Heart left ventricle (tissue), 16 donors: ENCODE data around the gene SUMO1. TPM values are rescaled to one million over a fixed set of nuclear protein-coding genes. Genes with fewer than 3 reads are reported as not detected.
A peak's percentile ranks its signal among the peaks of the same experiment; 100 is the strongest.

ENCODE experiments used
- ATAC-seq, 4 donors: fragments of 200-7000 bp; cut with Tn5 transposase; one replicate each; pipeline ENCODE4 v1.9.1; 2020 to 2022; ENCODE audit warnings: moderate library complexity in 4 of 4, mild to moderate bottlenecking in 3 of 4, moderate number of reproducible peaks in 1 of 4
- DNase-seq, 5 donors: peaks; one replicate each; pipeline ENCODE4 v3.0.0-alpha.2; 2020
- H3K27ac ChIP-seq, 12 donors: fragments of 200-600 bp; sonication (generic) in 4 of 12; one replicate each; pipeline versions ENCODE4 v1.5.0 to v1.8.0; 2016 to 2022; ENCODE audit warnings: mild to moderate bottlenecking in 2 of 12
- H3K27me3 ChIP-seq, 9 donors: fragments of 200-600 bp; sonication (generic) in 2 of 9; one replicate each; pipeline versions ENCODE4 v1.5.1 to v1.8.0; 2016 to 2022; ENCODE audit warnings: mild to moderate bottlenecking in 3 of 9
- H3K36me3 ChIP-seq, 9 donors: fragments of 200-600 bp; sonication (generic) in 2 of 9; one replicate each; pipeline versions ENCODE4 v1.5.0 to v1.8.0; 2018 to 2022; ENCODE audit warnings: mild to moderate bottlenecking in 2 of 9
- H3K4me1 ChIP-seq, 12 donors: fragments of 200-600 bp; sonication (generic) in 4 of 12; one replicate each; pipeline versions ENCODE4 v1.5.0 to v1.8.0; 2016 to 2022; ENCODE audit warnings: mild to moderate bottlenecking in 3 of 12
- H3K4me3 ChIP-seq, 12 donors: fragments of 200-600 bp; sonication (generic) in 4 of 12; one replicate each; pipeline versions ENCODE4 v1.5.0 to v1.8.0; 2017 to 2022; ENCODE audit warnings: mild to moderate bottlenecking in 9 of 12, moderate library complexity in 4 of 12
- H3K9me3 ChIP-seq, 12 donors: fragments of 200-600 bp; sonication (generic) in 4 of 12; one replicate each; pipeline versions ENCODE4 v1.5.0 to v1.8.0; 2016 to 2022; ENCODE audit warnings: mild to moderate bottlenecking in 1 of 12
- POLR2A ChIP-seq, 2 donors: fragments of 450-650 bp; IDR thresholded peaks; one replicate each; pipeline ENCODE4 v1.6.1; 2017; ENCODE audit warnings: antibody characterized with exemption in 2 of 2, mild to moderate bottlenecking in 2 of 2, moderate library complexity in 2 of 2
- WGBS, 4 donors: extraction: QIAGEN DNeasy Blood & Tissue Kit in 2 of 4; methylation state at CpG; one replicate each; pipeline versions ENCODE4 v1.1.5 to v1.1.7; 2013 to 2018; 5-methylcytosine and 5-hydroxymethylcytosine counted together
- intact Hi-C, 10 donors: fragments of 100-400 bp; cut with DNase I; formaldehyde crosslinking; loops; one replicate each; pipeline versions ENCODE4 v1.11.1 to v1.14.2; 2022
- polyA plus RNA-seq, 2 donors: library from polyadenylated mRNA; stranded (reverse); fragments of 200-250 nt; gene quantifications; one replicate each; pipeline ENCODE4 v1.2.3, GENCODE V29; 2013
- total RNA-seq, 9 donors: library from RNA; depleted of rRNA in 2 of 9; stranded (reverse); fragments of >200 nt in 2 of 9; fragmentation: NEBNext Ultra II Directional in 3 of 9; extraction: Animal tissue kit (Norgen Biotek cat#: 25700) in 3 of 9; gene quantifications; one replicate each; pipeline versions ENCODE4 v1.1.0 to v1.2.4, GENCODE V29; 2016 to 2023
- TF ChIP-seq, protein P1 (sequence below), 12 donors: fragments of 200-600 bp; sonication (generic) in 4 of 12; IDR thresholded peaks; one replicate each; pipeline versions ENCODE4 v1.5.0 to v1.8.0; 2018 to 2022; ENCODE audit warnings: antibody characterized with exemption in 12 of 12, mild to moderate bottlenecking in 5 of 12
- donor health status: ischemic (EF 13 %, LVEDD 7.1; RV severe dilation, severe dysfunction).
- donor health status: healthy with polysubstance abuse.
- donor health status: DM: no; HTN: yes; CAD: no.
- donor health status: DM: no; HTN: no; CAD: no.
- donor health status: ischemic (EF 25% LVEDD 6.9; RV normal size, moderate dysfunction).
- donor health status: ischemic (EF 25% LVEDD 5.7; RV mildly dilated, moderate dysfunction).
- donor health status: healthy.
- donor health status: DM: yes; HTN: yes; CAD: no.
- donor health status: ischemic (EF 35%, LVEDD 5.7; RV mildly dilated, moderate dysfunction).
- donor health status: nonischemic (EF 11% LVEDD 7.7; RV severe dilation, severe dysfunction).
- donor health status: DM: yes; HTN: yes; CAD: no.
- donor health status: PGD.
- donor health status: ischemic (EF 29% LVEDD 5.4; RV normal size, mild dysfunction).
- donor health status: nonischemic (EF 23%, LVEDD 6.1; RV moderate dilation, normal function).

SUMO1 gene
- total and polyA plus RNA-seq, 11 donors, result 43.5 to 87.9 (median 65.3) TPM

GRCh38 chr2:202201220-202202160, 36.9 kb downstream of the SUMO1 start:
- Histone ChIP-seq H3K27me3 (no peaks in the 10 kb centered on the region), H3K9me3 (no peaks in the 10 kb centered on the region), H3K4me1 (no peaks in the 10 kb centered on the region), H3K36me3 (peaks cover 0 to 27% (median 23%) of the 10 kb centered on the region in 9 donors), H3K27ac (no peak overlapping the region), H3K4me3 (no peak overlapping the region)
- DNase-seq (peak in 1 of 5 donors; percentile 33), ATAC-seq (peak; percentile 26 to 49 (median 43))
- 62 to 81% (median 75%) methylated on average over 20 to 21 of the region's 21 CpGs for WGBS, 4 donors
- TF ChIP-seq, protein P1, sequence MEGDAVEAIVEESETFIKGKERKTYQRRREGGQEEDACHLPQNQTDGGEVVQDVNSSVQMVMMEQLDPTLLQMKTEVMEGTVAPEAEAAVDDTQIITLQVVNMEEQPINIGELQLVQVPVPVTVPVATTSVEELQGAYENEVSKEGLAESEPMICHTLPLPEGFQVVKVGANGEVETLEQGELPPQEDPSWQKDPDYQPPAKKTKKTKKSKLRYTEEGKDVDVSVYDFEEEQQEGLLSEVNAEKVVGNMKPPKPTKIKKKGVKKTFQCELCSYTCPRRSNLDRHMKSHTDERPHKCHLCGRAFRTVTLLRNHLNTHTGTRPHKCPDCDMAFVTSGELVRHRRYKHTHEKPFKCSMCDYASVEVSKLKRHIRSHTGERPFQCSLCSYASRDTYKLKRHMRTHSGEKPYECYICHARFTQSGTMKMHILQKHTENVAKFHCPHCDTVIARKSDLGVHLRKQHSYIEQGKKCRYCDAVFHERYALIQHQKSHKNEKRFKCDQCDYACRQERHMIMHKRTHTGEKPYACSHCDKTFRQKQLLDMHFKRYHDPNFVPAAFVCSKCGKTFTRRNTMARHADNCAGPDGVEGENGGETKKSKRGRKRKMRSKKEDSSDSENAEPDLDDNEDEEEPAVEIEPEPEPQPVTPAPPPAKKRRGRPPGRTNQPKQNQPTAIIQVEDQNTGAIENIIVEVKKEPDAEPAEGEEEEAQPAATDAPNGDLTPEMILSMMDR (IDR thresholded peaks at IDR 0.05), result no peak
- TF ChIP-seq POLR2A (IDR thresholded peaks at IDR 0.05), result no peak
- intact Hi-C loops, result no loop called here

DNA sequence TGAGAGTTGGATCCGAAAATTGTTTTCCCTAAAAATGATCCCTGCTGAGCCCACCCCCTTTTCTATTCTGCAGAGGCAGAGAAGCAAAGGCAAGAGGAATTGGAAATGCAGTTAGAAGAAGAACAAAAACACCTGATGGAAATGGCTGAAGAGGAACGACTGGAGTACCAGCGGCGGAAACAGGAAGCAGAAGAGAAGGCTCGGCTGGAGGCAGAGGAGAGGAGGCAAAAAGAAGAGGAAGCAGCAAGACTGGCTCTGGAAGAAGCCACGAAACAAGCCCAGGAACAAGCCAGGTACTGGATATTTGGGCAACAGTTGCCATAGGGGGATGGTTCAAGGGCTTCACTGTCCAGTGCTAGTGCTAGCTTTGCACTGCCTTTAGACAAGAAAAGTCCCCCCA, 41.7 kb downstream of the SUMO1 start:
- H3K27ac ChIP-seq, result no peak overlapping the region
- H3K4me3 ChIP-seq, result no peak overlapping the region
- peaks cover 0 to 4% (median 0%) of the 10 kb centered on the region in 9 donors for H3K36me3 ChIP-seq
- no peaks in the 10 kb centered on the region for H3K4me1 ChIP-seq
- no peaks in the 10 kb centered on the region for H3K27me3 ChIP-seq
- intact Hi-C loops, result no loop called here
- DNase-seq (no peak), ATAC-seq (no peak)
- WGBS, 4 donors, result 72 to 80% (median 77%) methylated on average over 6 of the region's 6 CpGs
- TF ChIP-seq POLR2A (IDR thresholded peaks at IDR 0.05), result no peak
- TF ChIP-seq, protein P1 (IDR thresholded peaks at IDR 0.05), result no peak
- H3K9me3 ChIP-seq, result no peaks in the 10 kb centered on the region

DNA sequence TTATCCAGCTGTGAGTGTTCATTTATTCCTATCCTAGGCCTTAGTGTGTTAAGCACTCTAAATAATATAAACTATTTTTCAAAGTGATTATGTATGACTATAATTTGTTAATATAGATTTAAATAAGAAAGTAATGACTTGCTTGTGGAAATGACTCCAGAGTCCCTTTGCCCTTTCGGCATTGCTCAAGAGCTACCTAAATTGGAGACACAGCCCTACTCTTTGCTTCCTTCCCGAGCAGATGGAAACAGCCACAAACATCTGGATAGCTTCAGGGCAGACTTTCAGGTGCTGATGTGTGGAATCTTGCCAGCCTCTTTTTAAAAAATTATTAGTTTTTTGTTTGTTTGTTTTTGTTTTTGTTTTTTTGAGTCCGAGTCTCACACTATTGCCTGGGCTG, 44.0 kb downstream of the SUMO1 start:
- ATAC-seq (no peak), DNase-seq (no peak)
- Histone ChIP-seq H3K4me3 (no peak overlapping the region), H3K36me3 (no peaks in the 10 kb centered on the region), H3K27ac (no peak overlapping the region), H3K4me1 (no peaks in the 10 kb centered on the region), H3K9me3 (no peaks in the 10 kb centered on the region), H3K27me3 (no peaks in the 10 kb centered on the region)
- intact Hi-C loops, result no loop called here
- no peak for TF ChIP-seq POLR2A (IDR thresholded peaks at IDR 0.05)
- TF ChIP-seq, protein P1 (IDR thresholded peaks at IDR 0.05), result no peak
- WGBS, 4 donors, result 64 to 84% (median 79%) methylated on average over 3 of the region's 3 CpGs

DNA sequence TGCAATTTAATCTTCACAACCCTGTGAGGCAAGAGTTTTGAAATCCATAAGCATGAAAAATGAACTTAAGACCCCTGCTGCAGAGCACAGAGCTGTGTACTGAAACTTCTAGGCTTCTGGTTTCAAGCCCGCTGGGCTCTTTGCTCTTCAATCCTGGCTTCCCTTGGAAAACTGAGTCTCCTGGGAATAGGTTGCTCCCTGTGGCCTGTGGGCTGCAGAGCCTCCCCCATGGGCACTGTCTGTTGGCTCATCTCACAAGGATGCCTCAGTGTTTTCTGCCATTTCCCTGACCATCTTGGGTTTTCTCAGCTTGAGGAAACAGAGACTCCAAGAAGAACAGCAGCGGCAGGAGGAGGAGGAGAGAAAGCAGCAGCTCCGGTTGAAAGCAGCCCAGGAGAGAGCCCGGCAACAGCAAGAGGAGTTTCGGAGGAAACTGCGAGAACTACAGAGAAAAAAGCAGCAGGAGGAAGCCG, 44.5 kb downstream of the SUMO1 start:
- H3K9me3 ChIP-seq, result no peaks in the 10 kb centered on the region
- H3K4me1 ChIP-seq, result no peaks in the 10 kb centered on the region
- no peak overlapping the region for H3K27ac ChIP-seq
- no peak overlapping the region for H3K4me3 ChIP-seq
- 64 to 78% (median 75%) methylated on average over 7 of the region's 7 CpGs for WGBS, 4 donors
- DNase-seq (no peak), ATAC-seq (no peak)
- no peak for TF ChIP-seq POLR2A (IDR thresholded peaks at IDR 0.05)
- TF ChIP-seq, protein P1 (IDR thresholded peaks at IDR 0.05), result no peak
- H3K36me3 ChIP-seq, result no peaks in the 10 kb centered on the region
- intact Hi-C loops, result no loop called here
- H3K27me3 ChIP-seq, result no peaks in the 10 kb centered on the region
